ENCODE data around the gene RAP1GAP2. TPM values are rescaled to one million over a fixed set of nuclear protein-coding genes. Genes with fewer than 3 reads are reported as not detected.

The RAP1GAP2 gene
- total and polyA plus RNA-seq, 2 of the 8 experiments (the other 6 are each of a cell fraction or from before 2014, with no cell fraction given) = 24.0 to 63.8 TPM

DNA sequence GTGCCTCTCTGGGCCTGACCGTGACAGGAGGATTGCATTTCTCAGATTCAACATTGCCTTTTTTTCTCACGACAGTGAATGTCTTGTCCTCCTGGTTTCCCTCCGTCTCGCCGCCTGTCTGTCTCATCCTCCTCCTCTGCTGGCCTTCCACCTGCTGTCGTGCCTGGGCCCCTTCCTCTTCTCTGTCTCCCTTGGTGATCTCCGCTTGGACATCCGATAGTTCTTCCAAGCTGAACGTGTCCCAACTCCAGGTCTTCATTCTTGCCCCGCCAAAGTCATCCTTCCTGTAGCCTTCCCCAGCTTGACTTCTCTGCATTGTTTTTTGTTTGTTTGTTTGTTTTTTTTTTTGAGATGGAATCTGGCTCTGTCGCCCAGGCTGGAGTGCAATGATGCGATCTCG is 79.4 kb downstream of the RAP1GAP2 start:
- Histone ChIP-seq H3K4me2 (ENCODE audit: insufficient read depth in 1 of 2, low read depth in 2 of 2, low read length in 2 of 2) (peak overlapping the region in 1 of 2 experiments; percentile 61; a peak in 1 of 4 replicates), H3K4me3 (ENCODE audit: extremely low read depth in 1 of 4, insufficient read depth in 2 of 4, low read depth in 3 of 4, low read length in 4 of 4) (no peak overlapping the region), H2BK15ac (ENCODE audit: low read length) (peak overlapping the region; percentile 12), H2BK12ac (ENCODE audit: low read depth, low read length) (peak overlapping the region; percentile 100), H3K4ac (replicated peaks; ENCODE audit: insufficient read length, low read depth, low read length) (peak overlapping the region; percentile 96), H3K23me2 (ENCODE audit: low read depth, low read length) (0 out of 2 replicates have a peak, but pooled peaks cover 1% of the 10 kb centered on the region), H3K27me3 (replicated peaks in 1 of 4; ENCODE audit: control insufficient read depth in 3 of 4, extremely low read depth in 1 of 4, insufficient read depth in 3 of 4, low read length in 3 of 4) (no peaks in the 10 kb centered on the region), H4K20me1 (replicated peaks in 1 of 2; ENCODE audit: control insufficient read depth in 1 of 2, insufficient read depth in 2 of 2, low read length in 2 of 2) (peaks cover 0 to 2% of the 10 kb centered on the region in 2 experiments), H3K27ac (ENCODE audit: low read depth, low read length) (no peak overlapping the region; the same call in 1 of the 2 replicates), H4K91ac (replicated peaks; ENCODE audit: insufficient read length, low read length) (peak overlapping the region; percentile 96), H3K4me1 (replicated peaks in 1 of 4; ENCODE audit: control insufficient read depth in 3 of 4, insufficient read depth in 4 of 4, low read length in 3 of 4) (peaks cover 15 to 36% (median 28%) of the 10 kb centered on the region in 4 experiments), H3K36me3 (ENCODE audit: control insufficient read depth in 2 of 4, insufficient read depth in 4 of 4, low read length in 3 of 4) (no peaks in the 10 kb centered on the region; a peak in 2 of 8 replicates), H3K9ac (replicated peaks in 1 of 4; ENCODE audit: extremely low read depth in 1 of 4, low read depth in 3 of 4, low read length in 3 of 4) (no peak overlapping the region), H4K5ac (ENCODE audit: insufficient read length, low read depth, low read length) (peak overlapping the region; percentile 67), H3K14ac (ENCODE audit: insufficient read length) (peak overlapping the region; percentile 8), H4K8ac (ENCODE audit: extremely low read depth, insufficient read depth, low read length) (no peak overlapping the region; the same call in none of the 2 replicates), H2BK5ac (ENCODE audit: low read depth, low read length) (peak overlapping the region; percentile 100), H2BK20ac (ENCODE audit: low read length) (peak overlapping the region; percentile 98; the same call in 1 of the 2 replicates), H3K79me2 (ENCODE audit: control insufficient read depth in 1 of 2, insufficient read depth in 2 of 2, low read length in 2 of 2) (peaks cover 3 to 51% of the 10 kb centered on the region in 2 experiments; a peak in 2 of 4 replicates), H2AFZ (ENCODE audit: low read length) (no peak overlapping the region), H3K56ac (replicated peaks; ENCODE audit: insufficient read length, low read depth, low read length) (no peak overlapping the region), H3K18ac (ENCODE audit: extremely low read depth, low read length) (peak overlapping the region; percentile 95), H3K79me1 (ENCODE audit: low read depth, low read length) (peaks cover 30% of the 10 kb centered on the region), H2AK5ac (ENCODE audit: low read depth, low read length) (peak overlapping the region; percentile 96), H3K9me3 (ENCODE audit: insufficient read depth in 2 of 2, low read depth in 1 of 2, low read length in 1 of 2) (no peaks in the 10 kb centered on the region), H2BK120ac (replicated peaks; ENCODE audit: low read depth, low read length) (peak overlapping the region; percentile 91), H3K23ac (ENCODE audit: insufficient read length) (no peak overlapping the region)
- 90% methylated on average over 10 of the region's 13 CpGs; no CpG with 5 or more reads in 1 of the 2 experiments for WGBS, 2 experiments (ENCODE audit: extremely low coverage in 1 of 2, insufficient coverage in 1 of 2, insufficient read length in 1 of 2, insufficient replicate concordance in 2 of 2, low coverage in 1 of 2, low lambda C conversion rate in 2 of 2, missing lambda C conversion rate in 1 of 2)
- FAIRE-seq (no peak), DNase-seq (ENCODE audit: low read depth in 1 of 2, low spot score in 2 of 2) (no peak)
- CTCF ChIA-PET (ENCODE audit: partially characterized antibody) = interaction anchor here (1.0 to 2.6 kb wide), 3 partner anchors 25 to 55 kb away, joined by 3 to 13 read pairs (median 4); no protein-coding TSS in a partner anchor
- POLR2A ChIA-PET (ENCODE audit: partially characterized antibody) = interaction anchor here (0.7 to 3.5 kb wide), 6 partner anchors 10 to 56 kb away, joined by 3 to 17 read pairs (median 4); no protein-coding TSS in a partner anchor
- TF ChIP-seq CHD2 (IDR thresholded peaks at IDR 0.05; ENCODE audit: low read length) (no peak), JUN (IDR thresholded peaks at IDR 0.05; ENCODE audit: low read depth, low read length) (no peak), TAF7 (optimal IDR thresholded peaks at IDR 0.05; ENCODE audit: borderline replicate concordance, low read depth, low read length) (no peak), PHF8 (conservative IDR thresholded peaks at IDR 0.05; ENCODE audit: low read depth, low read length) (no peak), SP4 (IDR thresholded peaks at IDR 0.05; ENCODE audit: low read length) (no peak), KDM4A (IDR thresholded peaks at IDR 0.05; ENCODE audit: low read depth, low read length, severe bottlenecking) (no peak), FOSL1 (IDR thresholded peaks at IDR 0.05; ENCODE audit: insufficient read depth, low read depth, low read length) (no peak)
- TF ChIP-seq, protein P1, sequence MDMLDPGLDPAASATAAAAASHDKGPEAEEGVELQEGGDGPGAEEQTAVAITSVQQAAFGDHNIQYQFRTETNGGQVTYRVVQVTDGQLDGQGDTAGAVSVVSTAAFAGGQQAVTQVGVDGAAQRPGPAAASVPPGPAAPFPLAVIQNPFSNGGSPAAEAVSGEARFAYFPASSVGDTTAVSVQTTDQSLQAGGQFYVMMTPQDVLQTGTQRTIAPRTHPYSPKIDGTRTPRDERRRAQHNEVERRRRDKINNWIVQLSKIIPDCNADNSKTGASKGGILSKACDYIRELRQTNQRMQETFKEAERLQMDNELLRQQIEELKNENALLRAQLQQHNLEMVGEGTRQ (IDR thresholded peaks at IDR 0.05; ENCODE audit: low read length) = no peak
- TF ChIP-seq, protein P2, sequence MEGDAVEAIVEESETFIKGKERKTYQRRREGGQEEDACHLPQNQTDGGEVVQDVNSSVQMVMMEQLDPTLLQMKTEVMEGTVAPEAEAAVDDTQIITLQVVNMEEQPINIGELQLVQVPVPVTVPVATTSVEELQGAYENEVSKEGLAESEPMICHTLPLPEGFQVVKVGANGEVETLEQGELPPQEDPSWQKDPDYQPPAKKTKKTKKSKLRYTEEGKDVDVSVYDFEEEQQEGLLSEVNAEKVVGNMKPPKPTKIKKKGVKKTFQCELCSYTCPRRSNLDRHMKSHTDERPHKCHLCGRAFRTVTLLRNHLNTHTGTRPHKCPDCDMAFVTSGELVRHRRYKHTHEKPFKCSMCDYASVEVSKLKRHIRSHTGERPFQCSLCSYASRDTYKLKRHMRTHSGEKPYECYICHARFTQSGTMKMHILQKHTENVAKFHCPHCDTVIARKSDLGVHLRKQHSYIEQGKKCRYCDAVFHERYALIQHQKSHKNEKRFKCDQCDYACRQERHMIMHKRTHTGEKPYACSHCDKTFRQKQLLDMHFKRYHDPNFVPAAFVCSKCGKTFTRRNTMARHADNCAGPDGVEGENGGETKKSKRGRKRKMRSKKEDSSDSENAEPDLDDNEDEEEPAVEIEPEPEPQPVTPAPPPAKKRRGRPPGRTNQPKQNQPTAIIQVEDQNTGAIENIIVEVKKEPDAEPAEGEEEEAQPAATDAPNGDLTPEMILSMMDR (IDR thresholded peaks at IDR 0.05; ENCODE audit: control extremely low read depth in 1 of 3, insufficient read depth in 1 of 3, low read depth in 1 of 3, low read length in 3 of 3) = no peak
